H1 (cell line): Measurements from ENCODE around the gene TBCD. TPM values are rescaled to one million over a fixed set of nuclear protein-coding genes. Genes with fewer than 3 reads are reported as not detected.

Experiments
- CHD2 ChIP-seq: IDR thresholded peaks from 2 replicates; pipeline ENCODE4 v1.6.1; 2012; ENCODE audit warnings: low read length, improper control_type of control experiment
- EZH2 ChIP-seq: fragments of 200-600 bp; sonication (generic); IDR thresholded peaks from 2 replicates; pipeline ENCODE4 v1.7.1; 2012; ENCODE audit warnings: low read depth, mild to moderate bottlenecking, moderate library complexity, low read length, inconsistent platforms; ENCODE audit not compliant: severe bottlenecking
- PHF8 ChIP-seq: fragments of 200-600 bp; sonication (generic); conservative IDR thresholded peaks from 2 replicates; pipeline ENCODE4 v1.7.1; 2012; ENCODE audit warnings: low read depth, mild to moderate bottlenecking, inconsistent platforms, low read length, moderate library complexity
- SIRT6 ChIP-seq: IDR thresholded peaks from one replicate; pipeline ENCODE4 v1.7.1; 2012; ENCODE audit warnings: low read length, inconsistent platforms
- TAF1 ChIP-seq: IDR thresholded peaks from 2 replicates; pipeline ENCODE4 v1.6.1; 2011; ENCODE audit warnings: mild to moderate bottlenecking, low read depth, low read length
- polyA plus RNA-seq, 7 experiments: library from polyadenylated mRNA; depleted of rRNA in 3 of 7; stranded (reverse) in 5 of 7; unstranded in 2 of 7; fragments of >200 nt in 5 of 7; fragments of 200-250 nt in 2 of 7; gene quantifications; 1 replicate in 5 of 7; 2 replicates in 1 of 7; 4 replicates in 1 of 7; pipeline versions ENCODE4 v1.2.1 to v1.2.3, GENCODE V29; 2011 to 2013; ENCODE audit warnings: missing spikeins in 2 of 7, mixed read lengths in 2 of 7
- total RNA-seq: library from RNA; stranded (reverse); fragmentation: NEBNext Ultra II Directional; extraction: Animal tissue kit (Norgen Biotek cat#: 25700); gene quantifications from 2 replicates; pipeline ENCODE4 v1.2.1, GENCODE V29; 2021

The TBCD gene
- total and polyA plus RNA-seq, 2 of the 8 experiments (the other 6 are each of a cell fraction or from before 2014, with no cell fraction given): 118 to 162 TPM

GRCh38 chr17:82981141-82981730 lies 229.4 kb downstream of the TBCD start (continued):
- TF ChIP-seq SIRT6 (no peak), CHD2 (no peak), EZH2 (no peak), TAF1 (no peak), PHF8 (no peak)
